Mesodermal cell (in vitro differentiated cells): ENCODE measurements around the gene UQCRC1.
A peak's percentile ranks its signal among the peaks of the same experiment; 100 is the strongest.

Experiments
- H3K27ac ChIP-seq: 2 replicates; pipeline ENCODE4 v1.7.0; 2013; ENCODE audit warnings: mild to moderate bottlenecking, low read depth, low read length, moderate library complexity; ENCODE audit not compliant: severe bottlenecking
- H3K36me3 ChIP-seq: 2 replicates; pipeline ENCODE4 v1.7.1; 2013; ENCODE audit warnings: mild to moderate bottlenecking, low read length, moderate library complexity; ENCODE audit not compliant: control insufficient read depth, insufficient read depth
- H3K4me1 ChIP-seq: one replicate; pipeline ENCODE4 v1.7.1; 2013; ENCODE audit warnings: mild to moderate bottlenecking, low read length; ENCODE audit not compliant: insufficient read depth, control insufficient read depth, poor library complexity, severe bottlenecking
- H3K4me3 ChIP-seq: 2 replicates; pipeline ENCODE4 v1.7.0; 2013; ENCODE audit warnings: low read length, control low read depth, mild to moderate bottlenecking; ENCODE audit not compliant: insufficient read depth, poor library complexity, severe bottlenecking; ENCODE audit errors: extremely low read depth
- H3K9me3 ChIP-seq: 2 replicates; pipeline ENCODE4 v1.7.1; 2013; ENCODE audit warnings: mild to moderate bottlenecking, low read length, moderate library complexity; ENCODE audit not compliant: control insufficient read depth
- WGBS, 2 experiments: methylation state at CpG; one replicate each; pipeline ENCODE4 v1.1.5; 2013; ENCODE audit warnings: missing lambda C conversion rate in 2 of 2; ENCODE audit not compliant: insufficient coverage in 2 of 2; 5-methylcytosine and 5-hydroxymethylcytosine counted together

The UQCRC1 gene

GRCh38 chr3:48598323-48599076 is 10.9 kb downstream of the UQCRC1 start:
- Histone ChIP-seq H3K4me1 (peaks cover 52% of the 10 kb centered on the region), H3K36me3 (peaks cover 61% of the 10 kb centered on the region), H3K9me3 (no peaks in the 10 kb centered on the region), H3K27ac (peak overlapping the region; percentile 98), H3K4me3 (no peak overlapping the region)
- WGBS, 2 experiments: 70 to 89% methylated on average over 3 to 4 of the region's 5 CpGs

DNA sequence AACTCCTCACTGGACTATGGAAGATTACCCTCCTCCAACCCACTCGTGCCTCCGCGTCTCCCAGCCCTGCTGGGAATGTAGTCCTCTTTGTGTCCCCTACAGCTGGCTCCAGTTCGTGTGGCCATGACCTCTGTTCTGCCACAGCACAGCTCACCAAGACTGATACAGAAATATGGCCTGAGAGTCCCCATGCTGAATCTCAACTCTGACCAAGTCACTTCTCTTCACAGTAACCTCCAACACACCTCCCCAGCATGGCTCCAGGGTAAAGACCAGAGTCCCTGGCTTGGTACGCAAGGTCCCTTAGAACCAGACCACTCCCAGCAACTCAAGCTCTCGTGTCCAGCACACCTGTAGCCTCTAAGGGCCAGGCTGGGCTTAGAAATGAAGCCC is 12.0 kb downstream of the UQCRC1 start:
- H3K36me3 ChIP-seq: peaks cover 53% of the 10 kb centered on the region
- WGBS, 2 experiments: 95 to 98% methylated on average over 6 of the region's 6 CpGs
- H3K4me1 ChIP-seq: peaks cover 55% of the 10 kb centered on the region
- no peaks in the 10 kb centered on the region for H3K9me3 ChIP-seq
- H3K27ac ChIP-seq: peak overlapping the region; percentile 98
- no peak overlapping the region for H3K4me3 ChIP-seq

DNA sequence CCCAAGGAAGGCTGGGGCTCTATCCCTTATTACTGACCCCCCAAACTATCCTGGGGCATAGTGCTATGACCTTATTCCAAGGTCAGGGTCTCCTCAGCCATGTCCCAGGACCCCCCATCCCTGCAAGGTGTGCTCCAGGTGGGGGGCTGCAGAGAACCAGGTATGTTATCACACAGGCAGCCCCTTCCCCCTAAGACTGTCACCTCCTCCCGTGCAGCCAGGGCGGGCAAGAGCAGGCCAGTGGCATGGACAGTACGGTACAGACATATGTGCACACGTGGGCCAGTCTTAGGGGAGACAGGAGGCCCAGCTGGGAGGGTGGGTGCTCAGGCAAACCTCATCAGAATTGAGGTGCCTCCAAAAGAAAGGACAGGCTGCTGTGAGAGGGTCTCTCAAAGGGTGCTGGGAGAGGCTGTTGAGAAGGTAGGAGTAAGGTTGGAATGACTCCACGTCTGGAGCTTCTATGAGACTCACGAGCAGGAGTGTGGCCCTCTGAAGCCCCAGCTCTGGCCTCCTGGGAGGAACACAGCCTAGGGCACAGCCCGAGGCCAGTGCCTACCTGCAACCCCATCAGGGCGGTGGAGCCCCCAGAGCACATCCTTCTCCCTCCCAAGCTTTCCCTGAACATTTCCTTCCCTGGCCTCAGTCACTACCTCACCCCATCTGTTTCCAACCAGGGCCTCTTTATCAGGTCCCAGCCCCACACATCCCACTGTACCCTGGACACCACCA is 12.6 kb downstream of the UQCRC1 start:
- Histone ChIP-seq H3K9me3 (no peaks in the 10 kb centered on the region), H3K4me3 (no peak overlapping the region), H3K4me1 (peaks cover 55% of the 10 kb centered on the region), H3K36me3 (peaks cover 51% of the 10 kb centered on the region), H3K27ac (peak overlapping the region; percentile 98)
- 91 to 92% methylated on average over 3 to 4 of the region's 8 CpGs for WGBS, 2 experiments

- Histone ChIP-seq H3K9me3 (no peaks in the 10 kb centered on the region), H3K4me3 (no peak overlapping the region), H3K27ac (peak overlapping the region; percentile 84), H3K4me1 (peaks cover 55% of the 10 kb centered on the region), H3K36me3 (peaks cover 47% of the 10 kb centered on the region)
- 74 to 87% methylated on average over 3 of the region's 5 CpGs for whole genome bisulfite sequencing, 2 experiments
Observed at GRCh38 chr3:48596157-48596556, 13.3 kb downstream of the UQCRC1 start.

DNA sequence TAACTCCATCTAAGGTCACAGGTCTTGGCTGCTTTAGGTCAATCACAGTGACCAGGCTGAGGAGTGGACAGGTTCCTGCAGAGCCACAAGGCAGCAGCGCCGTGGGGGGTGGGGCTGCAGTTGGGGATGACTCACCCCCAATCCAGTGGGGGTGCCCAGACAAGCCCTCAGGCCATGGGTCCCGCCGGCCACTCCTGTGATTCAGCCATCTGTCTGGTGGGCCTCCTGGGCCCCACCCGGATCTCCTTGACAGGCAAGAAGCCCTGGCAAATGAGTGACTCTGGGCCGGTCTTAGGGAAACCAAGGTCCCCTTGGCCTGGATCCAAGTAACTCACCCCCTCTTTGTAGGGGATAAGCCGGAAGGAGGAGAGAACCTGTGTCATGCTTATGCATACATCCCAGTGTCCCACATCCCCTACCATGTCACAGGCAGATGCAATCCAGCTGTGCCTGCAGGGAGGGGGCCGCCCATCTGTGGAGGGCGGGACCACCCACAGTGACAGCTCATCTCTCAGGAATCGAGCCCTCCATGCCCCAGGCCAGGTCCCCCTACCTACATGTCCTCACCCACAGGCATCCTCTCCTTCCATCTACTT is 13.8 kb downstream of the UQCRC1 start:
- Histone ChIP-seq H3K36me3 (peaks cover 42% of the 10 kb centered on the region), H3K4me3 (no peak overlapping the region), H3K9me3 (no peaks in the 10 kb centered on the region), H3K27ac (peak overlapping the region; percentile 84), H3K4me1 (peaks cover 55% of the 10 kb centered on the region)
- WGBS, 2 experiments: 15 to 26% methylated on average over 5 to 7 of the region's 10 CpGs

DNA sequence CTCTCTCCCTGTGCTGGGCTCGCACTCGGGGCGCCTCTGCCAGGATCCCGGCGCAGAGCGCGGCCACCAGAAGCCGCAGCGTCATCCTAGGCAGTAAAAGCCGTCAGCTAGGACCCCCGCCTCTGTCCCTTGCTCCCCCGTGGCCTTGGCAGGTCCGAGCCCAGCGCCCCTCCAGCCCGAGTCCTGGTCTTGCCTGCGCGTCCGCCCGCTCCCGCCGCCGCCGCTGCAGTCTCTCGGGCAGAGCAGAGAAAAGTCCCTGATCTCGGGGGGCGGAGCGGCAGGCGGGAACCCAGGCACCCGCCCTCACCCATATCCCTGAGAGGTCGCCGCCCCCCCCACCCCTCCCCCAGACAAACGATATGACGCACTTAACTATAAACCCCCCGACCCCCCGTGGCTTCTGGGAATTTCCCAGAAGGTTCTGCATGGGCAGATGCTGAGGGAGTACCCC is 14.3 kb downstream of the UQCRC1 start, which contains the start of gene COL7A1:
Gene COL7A1 (minus strand): TSS at position 255 of the 451 bp plus-strand sequence. CDS start 170 bp downstream, at position 85.
- peak within 1 kb of the TSS; percentile 32 for H3K4me3 ChIP-seq
- no peaks in the 10 kb centered on the region for H3K9me3 ChIP-seq
- WGBS, 2 experiments: 11 to 13% methylated on average over 17 to 27 of the region's 35 CpGs
- peaks cover 55% of the 10 kb centered on the region for H3K4me1 ChIP-seq
- peaks cover 42% of the 10 kb centered on the region for H3K36me3 ChIP-seq
- H3K27ac ChIP-seq: peak within 1 kb of the TSS; percentile 84

GRCh38 chr3:48594417-48595049 is 14.9 kb downstream of the UQCRC1 start:
- 32 to 36% methylated on average over 30 to 38 of the region's 39 CpGs for WGBS, 2 experiments
- H3K27ac ChIP-seq: peak overlapping the region; percentile 84
- no peaks in the 10 kb centered on the region for H3K9me3 ChIP-seq
- peaks cover 49% of the 10 kb centered on the region for H3K4me1 ChIP-seq
- H3K4me3 ChIP-seq: peak overlapping the region; percentile 32
- peaks cover 39% of the 10 kb centered on the region for H3K36me3 ChIP-seq

GRCh38 chr3:48593337-48593736 is 16.1 kb downstream of the UQCRC1 start:
- WGBS, 2 experiments: 92 to 95% methylated on average over 8 of the region's 9 CpGs
- Histone ChIP-seq H3K27ac (no peak overlapping the region), H3K4me3 (no peak overlapping the region), H3K36me3 (peaks cover 33% of the 10 kb centered on the region), H3K9me3 (no peaks in the 10 kb centered on the region), H3K4me1 (peaks cover 39% of the 10 kb centered on the region)

DNA sequence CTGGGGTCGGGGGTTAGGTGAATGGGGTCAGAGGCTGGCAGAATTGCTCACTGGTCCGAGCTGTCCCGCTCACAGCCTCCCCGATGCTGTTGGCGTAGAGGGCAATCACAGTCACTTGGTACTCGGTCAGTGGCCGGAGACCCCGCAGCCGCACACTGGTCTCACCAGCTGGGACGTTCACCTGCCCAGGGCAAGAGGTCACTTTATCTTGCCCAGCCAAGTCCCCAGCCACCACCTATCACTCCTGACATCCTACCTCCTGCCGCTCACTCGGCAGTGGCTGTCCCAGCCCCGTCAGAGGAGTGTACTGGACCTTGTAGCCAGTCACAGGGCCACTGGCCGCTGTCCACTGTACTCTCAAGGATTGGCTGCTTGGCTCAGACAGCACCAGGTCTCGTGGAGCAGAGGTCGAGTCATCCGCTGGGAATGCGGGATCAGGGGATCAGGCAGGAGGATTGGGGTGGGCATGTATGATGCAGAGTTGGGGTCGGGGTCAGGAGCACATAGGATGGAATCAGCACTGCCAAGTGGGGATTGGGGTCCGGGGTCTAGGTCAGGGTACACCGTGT is 16.8 kb downstream of the UQCRC1 start:
- Histone ChIP-seq H3K4me1 (peaks cover 32% of the 10 kb centered on the region), H3K36me3 (peaks cover 32% of the 10 kb centered on the region), H3K4me3 (no peak overlapping the region), H3K27ac (no peak overlapping the region), H3K9me3 (no peaks in the 10 kb centered on the region)
- 90 to 94% methylated on average over 20 to 21 of the region's 21 CpGs for WGBS, 2 experiments

GRCh38 chr3:48591886-48592518 is 17.4 kb downstream of the UQCRC1 start:
- 91 to 92% methylated on average over 16 to 19 of the region's 22 CpGs for WGBS, 2 experiments
- H3K9me3 ChIP-seq: no peaks in the 10 kb centered on the region
- peaks cover 31% of the 10 kb centered on the region for H3K36me3 ChIP-seq
- no peak overlapping the region for H3K4me3 ChIP-seq
- no peak overlapping the region for H3K27ac ChIP-seq
- peaks cover 26% of the 10 kb centered on the region for H3K4me1 ChIP-seq
